HepG2 (cell line): ENCODE measurements around the gene ARID5B. TPM values are rescaled to one million over a fixed set of nuclear protein-coding genes. Genes with fewer than 3 reads are reported as not detected.
A peak's percentile ranks its signal among the peaks of the same experiment; 100 is the strongest.

ENCODE experiments used
- CEBPG ChIP-seq: IDR thresholded peaks from 2 replicates; pipeline ENCODE4 v1.6.1; 2016
- CREB1 ChIP-seq, 2 experiments: fragments of 450-650 bp in 1 of 2; IDR thresholded peaks; 2 replicates each; pipeline ENCODE4 v1.6.1; 2016 to 2017; ENCODE audit warnings: control low read depth in 1 of 2, mild to moderate bottlenecking in 1 of 2, missing compliant biosample characterization in 1 of 2, missing genetic modification characterization in 1 of 2
- EHMT2 ChIP-seq: fragments of 200-600 bp; sonication (generic); IDR thresholded peaks from 2 replicates; pipeline ENCODE4 v1.7.0; 2017; ENCODE audit warnings: antibody characterized with exemption, low read depth, low read length, borderline replicate concordance
- EP300 ChIP-seq, 3 experiments: sonication (generic) in 1 of 3; formaldehyde crosslinking in 1 of 3; IDR thresholded peaks; 2 replicates each; pipeline versions ENCODE4 v1.5.1 to v1.6.1; 2011 to 2020; ENCODE audit warnings: low read depth in 2 of 3, low read length in 2 of 3, borderline replicate concordance in 1 of 3, improper control_type of control experiment in 1 of 3, mild to moderate bottlenecking in 1 of 3, missing genetic modification reagents in 1 of 3, moderate library complexity in 1 of 3
- FOXA1 ChIP-seq, 2 experiments: fragments of 450-650 bp in 1 of 2; sonication (generic) in 1 of 2; formaldehyde crosslinking in 1 of 2; IDR thresholded peaks; 2 replicates each; pipeline versions ENCODE4 v1.4.0 to v1.6.1; 2016 to 2020; ENCODE audit warnings: missing genetic modification reagents in 1 of 2
- KDM1A ChIP-seq: IDR thresholded peaks from 2 replicates; pipeline ENCODE4 v1.6.1; 2016; ENCODE audit warnings: missing compliant biosample characterization
- MAFF ChIP-seq: IDR thresholded peaks from 2 replicates; pipeline ENCODE4 v1.6.1; 2011; ENCODE audit warnings: low read depth, low read length, improper control_type of control experiment
- NCOR1 ChIP-seq: fragments of 200-600 bp; sonication (generic); IDR thresholded peaks from 2 replicates; pipeline ENCODE4 v1.7.0; 2017; ENCODE audit warnings: antibody characterized with exemption, low read length, borderline replicate concordance
- NFIC ChIP-seq: IDR thresholded peaks from 2 replicates; pipeline ENCODE4 v1.6.1; 2012; ENCODE audit warnings: mild to moderate bottlenecking, low read length, inconsistent platforms
- NR2F6 ChIP-seq, 2 experiments: IDR thresholded peaks; 2 replicates each; pipeline ENCODE4 v1.6.1; 2016; ENCODE audit warnings: antibody characterized with exemption in 1 of 2, mild to moderate bottlenecking in 1 of 2
- SOX13 ChIP-seq, 3 experiments: fragments of 450-650 bp in 1 of 3; sonication (generic) in 1 of 3; formaldehyde crosslinking in 1 of 3; IDR thresholded peaks in 2 of 3; conservative IDR thresholded peaks in 1 of 3; 2 replicates each; pipeline versions ENCODE4 v1.5.0 to v1.6.1; 2016 to 2020; ENCODE audit warnings: antibody characterized with exemption in 1 of 3, mild to moderate bottlenecking in 1 of 3, missing compliant biosample characterization in 1 of 3, missing genetic modification reagents in 1 of 3, moderate library complexity in 1 of 3
- SOX5 ChIP-seq: IDR thresholded peaks from 2 replicates; pipeline ENCODE4 v1.6.1; 2016; ENCODE audit warnings: borderline replicate concordance
- SRF ChIP-seq: IDR thresholded peaks from 2 replicates; pipeline ENCODE4 v1.6.1; 2011; ENCODE audit warnings: mild to moderate bottlenecking, low read depth, low read length, moderate library complexity
- TSC22D2 ChIP-seq: sonication (generic); formaldehyde crosslinking; IDR thresholded peaks from 2 replicates; pipeline ENCODE4 v1.5.1; 2020; ENCODE audit warnings: missing genetic modification reagents, mild to moderate bottlenecking, borderline replicate concordance
- ZNF496 ChIP-seq: sonication (generic); formaldehyde crosslinking; IDR thresholded peaks from 2 replicates; pipeline ENCODE4 v1.8.1; 2023; ENCODE audit warnings: mild to moderate bottlenecking, moderate library complexity, missing genetic modification reagents; ENCODE audit not compliant: insufficient replicate concordance
- polyA plus RNA-seq, 8 experiments: library from polyadenylated mRNA; depleted of rRNA in 3 of 8; stranded (reverse) in 7 of 8; unstranded in 1 of 8; fragments of >200 nt; fragmentation: Illumina TruSeq in 4 of 8; extraction: Trizol in 4 of 8; gene quantifications; 2 replicates each; pipeline versions ENCODE4 v1.2.1 to v1.2.3, GENCODE V29; 2011 to 2016; ENCODE audit warnings: low read depth in 4 of 8, missing spikeins in 1 of 8, mixed read lengths in 1 of 8; ENCODE audit not compliant: insufficient read depth in 1 of 8
- total RNA-seq, 5 experiments: library from RNA; depleted of rRNA; stranded (reverse); fragments of >200 nt; fragmentation: Illumina TruSeq; extraction: Trizol; gene quantifications; 2 replicates each; pipeline ENCODE4 v1.2.3, GENCODE V29; 2016; ENCODE audit warnings: low read depth in 1 of 5
- TF ChIP-seq, protein P1 (sequence below): sonication (generic); formaldehyde crosslinking; IDR thresholded peaks from 2 replicates; pipeline ENCODE4 v1.4.0; 2020; ENCODE audit warnings: missing genetic modification reagents
- TF ChIP-seq, protein P2 (sequence below): IDR thresholded peaks from 2 replicates; pipeline ENCODE4 v1.6.1; 2016
- TF ChIP-seq, protein P3 (sequence below): sonication (generic); formaldehyde crosslinking; conservative IDR thresholded peaks from 2 replicates; pipeline ENCODE4 v1.8.0; 2022; ENCODE audit warnings: mild to moderate bottlenecking, moderate library complexity, missing genetic modification reagents
- TF ChIP-seq, protein P4 (sequence below): sonication (generic); formaldehyde crosslinking; IDR thresholded peaks from 2 replicates; pipeline ENCODE4 v1.8.0; 2022; ENCODE audit warnings: mild to moderate bottlenecking, missing genetic modification reagents

Gene ARID5B
- total and polyA plus RNA-seq, 2 of the 13 experiments (the other 11 are each of a cell fraction or from before 2014, with no cell fraction given) = 6.2 to 21.1 TPM

DNA sequence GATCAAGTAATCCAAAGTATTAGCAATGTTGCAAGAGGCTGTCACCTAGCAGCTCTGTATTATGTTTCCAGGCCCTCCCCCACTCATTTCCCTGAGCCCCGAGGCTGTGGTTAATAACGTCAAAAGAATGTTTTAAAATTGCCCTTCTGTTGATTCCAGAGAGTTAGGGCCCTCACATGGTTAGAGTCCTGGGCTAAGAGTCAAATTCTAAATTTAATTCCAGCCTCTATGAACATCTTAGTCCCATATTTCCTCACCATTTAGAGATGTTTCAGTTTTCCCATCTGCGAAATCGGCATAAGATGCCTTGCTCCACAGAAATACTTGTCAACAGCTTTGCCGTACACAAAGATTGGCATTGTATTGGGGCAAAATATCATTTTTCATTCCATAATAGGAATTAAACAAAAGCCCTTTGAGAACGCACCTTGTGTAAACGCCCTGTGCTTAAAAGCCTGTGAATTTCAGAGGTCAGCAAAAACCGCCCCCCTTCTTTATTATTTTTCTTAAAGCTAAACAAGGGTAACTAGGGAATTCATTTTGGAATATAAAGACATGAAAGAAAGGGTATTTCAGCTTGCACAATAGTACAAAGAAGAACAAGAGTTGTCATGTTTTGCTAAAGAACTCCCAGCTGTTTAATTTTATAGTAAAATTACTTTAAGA is 135.8 kb downstream of the ARID5B start (continued):
- TF ChIP-seq EP300 (IDR thresholded peaks at IDR 0.05; ENCODE audit: low read depth in 2 of 2, low read length in 2 of 2) (peak in 1 of 2 experiments; percentile 38; a peak in 1 of 4 replicates), EP300 (CRISPR knock-in tag; IDR thresholded peaks at IDR 0.05; ENCODE audit: borderline replicate concordance) (no peak), FOXA1 (IDR thresholded peaks at IDR 0.05) (no peak), FOXA1 (CRISPR knock-in tag; IDR thresholded peaks at IDR 0.05) (peak; percentile 45; the same call in 1 of the 2 replicates), NR2F6 (IDR thresholded peaks at IDR 0.05) (peak; percentile 38; the same call in 1 of the 2 replicates), NR2F6 (CRISPR knock-in tag; IDR thresholded peaks at IDR 0.05) (no peak), TSC22D2 (CRISPR knock-in tag) (no peak), SOX5 (CRISPR knock-in tag) (peak; percentile 24; the same call in 1 of the 2 replicates), SOX13 (IDR thresholded peaks at IDR 0.05) (no peak), SOX13 (CRISPR knock-in tag; conservative IDR thresholded peaks at IDR 0.05 in 1 of 2, IDR thresholded peaks at IDR 0.05 in 1 of 2) (peak in 1 of 2 experiments; percentile 67; a peak in 2 of 4 replicates), ZNF496 (CRISPR knock-in tag) (no peak), CEBPG (CRISPR knock-in tag) (peak; percentile 25; the same call in 1 of the 2 replicates), NCOR1 (peak; percentile 78), KDM1A (CRISPR knock-in tag) (peak; percentile 85; the same call in 1 of the 2 replicates), NFIC (0 out of 2 replicates have a peak, but pooled peaks have one; percentile 36), CREB1 (IDR thresholded peaks at IDR 0.05) (no peak), CREB1 (CRISPR knock-in tag; IDR thresholded peaks at IDR 0.05) (peak; percentile 40; the same call in 1 of the 2 replicates), SRF (no peak), MAFF (peak; percentile 46), EHMT2 (0 out of 2 replicates have a peak, but pooled peaks have one; percentile 10)
- TF ChIP-seq, protein P1, sequence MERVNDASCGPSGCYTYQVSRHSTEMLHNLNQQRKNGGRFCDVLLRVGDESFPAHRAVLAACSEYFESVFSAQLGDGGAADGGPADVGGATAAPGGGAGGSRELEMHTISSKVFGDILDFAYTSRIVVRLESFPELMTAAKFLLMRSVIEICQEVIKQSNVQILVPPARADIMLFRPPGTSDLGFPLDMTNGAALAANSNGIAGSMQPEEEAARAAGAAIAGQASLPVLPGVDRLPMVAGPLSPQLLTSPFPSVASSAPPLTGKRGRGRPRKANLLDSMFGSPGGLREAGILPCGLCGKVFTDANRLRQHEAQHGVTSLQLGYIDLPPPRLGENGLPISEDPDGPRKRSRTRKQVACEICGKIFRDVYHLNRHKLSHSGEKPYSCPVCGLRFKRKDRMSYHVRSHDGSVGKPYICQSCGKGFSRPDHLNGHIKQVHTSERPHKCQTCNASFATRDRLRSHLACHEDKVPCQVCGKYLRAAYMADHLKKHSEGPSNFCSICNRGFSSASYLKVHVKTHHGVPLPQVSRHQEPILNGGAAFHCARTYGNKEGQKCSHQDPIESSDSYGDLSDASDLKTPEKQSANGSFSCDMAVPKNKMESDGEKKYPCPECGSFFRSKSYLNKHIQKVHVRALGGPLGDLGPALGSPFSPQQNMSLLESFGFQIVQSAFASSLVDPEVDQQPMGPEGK = 0 out of 2 replicates have a peak, but pooled peaks have one; percentile 6
- TF ChIP-seq, protein P2, sequence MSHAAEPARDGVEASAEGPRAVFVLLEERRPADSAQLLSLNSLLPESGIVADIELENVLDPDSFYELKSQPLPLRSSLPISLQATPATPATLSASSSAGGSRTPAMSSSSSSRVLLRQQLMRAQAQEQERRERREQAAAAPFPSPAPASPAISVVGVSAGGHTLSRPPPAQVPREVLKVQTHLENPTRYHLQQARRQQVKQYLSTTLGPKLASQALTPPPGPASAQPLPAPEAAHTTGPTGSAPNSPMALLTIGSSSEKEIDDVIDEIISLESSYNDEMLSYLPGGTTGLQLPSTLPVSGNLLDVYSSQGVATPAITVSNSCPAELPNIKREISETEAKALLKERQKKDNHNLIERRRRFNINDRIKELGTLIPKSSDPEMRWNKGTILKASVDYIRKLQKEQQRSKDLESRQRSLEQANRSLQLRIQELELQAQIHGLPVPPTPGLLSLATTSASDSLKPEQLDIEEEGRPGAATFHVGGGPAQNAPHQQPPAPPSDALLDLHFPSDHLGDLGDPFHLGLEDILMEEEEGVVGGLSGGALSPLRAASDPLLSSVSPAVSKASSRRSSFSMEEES (CRISPR knock-in tag) = 0 out of 2 replicates have a peak, but pooled peaks have one; percentile 1
- TF ChIP-seq, protein P3, sequence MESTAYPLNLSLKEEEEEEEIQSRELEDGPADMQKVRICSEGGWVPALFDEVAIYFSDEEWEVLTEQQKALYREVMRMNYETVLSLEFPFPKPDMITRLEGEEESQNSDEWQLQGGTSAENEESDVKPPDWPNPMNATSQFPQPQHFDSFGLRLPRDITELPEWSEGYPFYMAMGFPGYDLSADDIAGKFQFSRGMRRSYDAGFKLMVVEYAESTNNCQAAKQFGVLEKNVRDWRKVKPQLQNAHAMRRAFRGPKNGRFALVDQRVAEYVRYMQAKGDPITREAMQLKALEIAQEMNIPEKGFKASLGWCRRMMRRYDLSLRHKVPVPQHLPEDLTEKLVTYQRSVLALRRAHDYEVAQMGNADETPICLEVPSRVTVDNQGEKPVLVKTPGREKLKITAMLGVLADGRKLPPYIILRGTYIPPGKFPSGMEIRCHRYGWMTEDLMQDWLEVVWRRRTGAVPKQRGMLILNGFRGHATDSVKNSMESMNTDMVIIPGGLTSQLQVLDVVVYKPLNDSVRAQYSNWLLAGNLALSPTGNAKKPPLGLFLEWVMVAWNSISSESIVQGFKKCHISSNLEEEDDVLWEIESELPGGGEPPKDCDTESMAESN (CRISPR knock-in tag) = no peak
- TF ChIP-seq, protein P4, sequence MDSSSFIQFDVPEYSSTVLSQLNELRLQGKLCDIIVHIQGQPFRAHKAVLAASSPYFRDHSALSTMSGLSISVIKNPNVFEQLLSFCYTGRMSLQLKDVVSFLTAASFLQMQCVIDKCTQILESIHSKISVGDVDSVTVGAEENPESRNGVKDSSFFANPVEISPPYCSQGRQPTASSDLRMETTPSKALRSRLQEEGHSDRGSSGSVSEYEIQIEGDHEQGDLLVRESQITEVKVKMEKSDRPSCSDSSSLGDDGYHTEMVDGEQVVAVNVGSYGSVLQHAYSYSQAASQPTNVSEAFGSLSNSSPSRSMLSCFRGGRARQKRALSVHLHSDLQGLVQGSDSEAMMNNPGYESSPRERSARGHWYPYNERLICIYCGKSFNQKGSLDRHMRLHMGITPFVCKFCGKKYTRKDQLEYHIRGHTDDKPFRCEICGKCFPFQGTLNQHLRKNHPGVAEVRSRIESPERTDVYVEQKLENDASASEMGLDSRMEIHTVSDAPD (CRISPR knock-in tag) = no peak
